Stomach (tissue), 4 donors: ENCODE data around the gene ASH1L.
"Not testable (repeated sequence)": the region's sequence is repeated elsewhere in the genome, so short reads cannot be mapped to it uniquely, and the experiment has no call there.

Source experiments
- POLR2A ChIP-seq, 4 donors: fragments of 450-650 bp; IDR thresholded peaks; one replicate each; pipeline ENCODE4 v1.6.1; 2016; ENCODE audit warnings: antibody characterized with exemption in 4 of 4, control low read depth in 2 of 4, mild to moderate bottlenecking in 1 of 4, moderate library complexity in 1 of 4
- POLR2AphosphoS5 ChIP-seq, 3 donors: sonication (generic); formaldehyde crosslinking; IDR thresholded peaks; one replicate each; pipeline ENCODE4 v1.6.1; 2016; ENCODE audit warnings: antibody characterized with exemption in 3 of 3
- TF ChIP-seq, protein P1 (sequence below), 7 experiments: fragments of 450-650 bp in 4 of 7; fragments of 200-600 bp in 3 of 7; sonication (generic) in 3 of 7; IDR thresholded peaks; one replicate each; pipeline ENCODE4 v1.5.1; 2016 to 2019; ENCODE audit warnings: antibody characterized with exemption in 7 of 7, control low read depth in 2 of 7, mild to moderate bottlenecking in 1 of 7

DNA sequence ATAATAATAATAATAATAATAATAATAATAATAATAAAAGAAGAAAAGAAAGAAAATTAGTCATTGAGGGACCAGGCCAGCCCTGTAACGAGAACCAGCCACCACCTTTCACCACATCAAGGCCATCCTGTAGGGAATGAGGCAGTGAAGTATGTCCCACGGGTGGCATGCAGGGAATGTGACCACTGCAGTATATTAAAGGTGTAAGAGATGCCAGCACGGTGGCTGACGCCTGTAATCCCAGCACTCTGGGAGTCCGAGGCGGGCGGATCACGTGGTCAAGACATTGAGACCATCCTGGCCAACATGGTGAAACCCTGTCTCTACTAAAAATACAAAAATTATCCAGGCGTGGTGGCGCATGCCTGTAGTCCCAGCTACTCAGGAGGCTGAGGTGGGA lies 271.6 kb downstream of the ASH1L start:
- TF ChIP-seq POLR2A, POLR2AphosphoS5 (IDR thresholded peaks at IDR 0.05): not testable (repeated sequence)
- TF ChIP-seq, protein P1, sequence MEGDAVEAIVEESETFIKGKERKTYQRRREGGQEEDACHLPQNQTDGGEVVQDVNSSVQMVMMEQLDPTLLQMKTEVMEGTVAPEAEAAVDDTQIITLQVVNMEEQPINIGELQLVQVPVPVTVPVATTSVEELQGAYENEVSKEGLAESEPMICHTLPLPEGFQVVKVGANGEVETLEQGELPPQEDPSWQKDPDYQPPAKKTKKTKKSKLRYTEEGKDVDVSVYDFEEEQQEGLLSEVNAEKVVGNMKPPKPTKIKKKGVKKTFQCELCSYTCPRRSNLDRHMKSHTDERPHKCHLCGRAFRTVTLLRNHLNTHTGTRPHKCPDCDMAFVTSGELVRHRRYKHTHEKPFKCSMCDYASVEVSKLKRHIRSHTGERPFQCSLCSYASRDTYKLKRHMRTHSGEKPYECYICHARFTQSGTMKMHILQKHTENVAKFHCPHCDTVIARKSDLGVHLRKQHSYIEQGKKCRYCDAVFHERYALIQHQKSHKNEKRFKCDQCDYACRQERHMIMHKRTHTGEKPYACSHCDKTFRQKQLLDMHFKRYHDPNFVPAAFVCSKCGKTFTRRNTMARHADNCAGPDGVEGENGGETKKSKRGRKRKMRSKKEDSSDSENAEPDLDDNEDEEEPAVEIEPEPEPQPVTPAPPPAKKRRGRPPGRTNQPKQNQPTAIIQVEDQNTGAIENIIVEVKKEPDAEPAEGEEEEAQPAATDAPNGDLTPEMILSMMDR (IDR thresholded peaks at IDR 0.05): not testable (repeated sequence)
